Measurements from ENCODE around the gene DNM3. TPM values are rescaled to one million over a fixed set of nuclear protein-coding genes. Genes with fewer than 3 reads are reported as not detected.

The DNM3 gene
- polyA plus RNA-seq, 1 donor (not counting 4 experiments of a cell fraction or from before 2014, with no cell fraction given), result 2.0 TPM

DNA sequence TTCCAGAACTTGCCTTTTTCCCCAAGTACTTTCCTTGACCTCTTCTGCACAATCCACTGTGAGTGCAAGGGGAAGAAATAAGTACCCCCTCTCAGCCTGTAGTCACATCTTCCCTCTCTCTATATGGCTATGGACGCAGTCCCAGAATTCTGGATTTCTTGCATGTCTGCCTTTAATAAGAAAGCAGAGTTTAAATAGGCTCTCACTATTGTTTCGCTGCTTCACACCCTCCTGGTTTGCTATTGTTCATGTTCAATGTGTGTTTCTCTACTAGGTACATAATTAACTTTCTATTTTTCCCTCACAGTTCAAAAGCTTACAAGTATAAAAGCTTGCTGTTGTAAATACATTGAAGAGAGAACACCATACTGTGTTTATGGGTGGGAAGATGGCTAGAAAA lies 397.7 kb downstream of the DNM3 start:
- Histone ChIP-seq H3K9me3 (ENCODE audit: control insufficient read depth, low read depth, low read length) (no peaks in the 10 kb centered on the region), H3K36me3 (ENCODE audit: control insufficient read depth in 2 of 2, extremely low read depth in 1 of 2, insufficient read depth in 2 of 2, low read length in 2 of 2) (no peaks in the 10 kb centered on the region), H3K9me1 (ENCODE audit: control insufficient read depth, extremely low read depth, insufficient read depth, low read length) (no peaks in the 10 kb centered on the region), H2AFZ (ENCODE audit: control insufficient read depth, low read length) (no peak overlapping the region), H3K4me1 (ENCODE audit: control insufficient read depth, extremely low read depth, insufficient read depth, low read length) (no peaks in the 10 kb centered on the region), H3K79me2 (ENCODE audit: control insufficient read depth, insufficient read depth, low read length) (no peaks in the 10 kb centered on the region), H3K27me3 (ENCODE audit: control insufficient read depth, extremely low read depth, insufficient read depth, low read length) (no peaks in the 10 kb centered on the region), H3K4me3 (ENCODE audit: control insufficient read depth in 2 of 3, extremely low read depth in 1 of 3, insufficient read depth in 2 of 3, low read depth in 1 of 3, low read length in 3 of 3) (no peak overlapping the region), H3K4me2 (ENCODE audit: control insufficient read depth, extremely low read depth, insufficient read depth, low read depth, low read length) (no peak overlapping the region), H3K9ac (ENCODE audit: control insufficient read depth, extremely low read depth, insufficient read depth, low read length) (no peak overlapping the region), H3K27ac (ENCODE audit: control insufficient read depth, insufficient read depth, low read length) (no peak overlapping the region), H4K20me1 (ENCODE audit: control insufficient read depth, extremely low read depth, insufficient read depth, low read length) (no peaks in the 10 kb centered on the region)
- TF ChIP-seq EZH2 (IDR thresholded peaks at IDR 0.05; ENCODE audit: low read length), result no peak
- no peak for TF ChIP-seq CTCF (optimal IDR thresholded peaks at IDR 0.05 in 1 of 3, IDR thresholded peaks at IDR 0.05 in 1 of 3, conservative IDR thresholded peaks at IDR 0.05 in 1 of 3; ENCODE audit: extremely low read depth in 1 of 3, insufficient read depth in 2 of 3, low read length in 3 of 3)
- FAIRE-seq (no peak), DNase-seq (ENCODE audit: low read depth, low spot score) (no peak)
- dilution Hi-C loops (cut with MboI; ENCODE audit: extremely low pct_ligation_motif_present, low sequenced_read_pairs), result no loop called here

DNA sequence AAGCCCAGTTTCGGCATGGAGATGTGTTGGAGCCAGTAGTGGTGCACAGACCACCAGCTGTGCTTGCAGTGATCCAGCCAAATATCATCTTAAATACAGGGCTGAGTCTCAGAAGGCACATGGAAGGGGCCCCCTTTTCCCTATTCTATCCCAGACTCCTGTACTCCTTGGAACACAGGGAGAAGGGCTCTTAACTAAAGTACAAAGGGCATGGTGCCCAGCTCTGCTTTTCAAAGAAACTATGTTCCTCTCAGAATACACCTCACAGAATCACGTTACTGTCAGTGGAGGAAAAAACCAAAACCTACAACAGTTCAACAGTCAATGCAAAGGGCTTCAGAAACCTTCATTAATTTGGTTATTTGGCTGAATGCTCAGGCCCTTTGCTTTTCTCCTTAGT lies 398.6 kb downstream of the DNM3 start:
- H3K9me3 ChIP-seq (ENCODE audit: control insufficient read depth, low read depth, low read length), result no peaks in the 10 kb centered on the region
- H3K27ac ChIP-seq (ENCODE audit: control insufficient read depth, insufficient read depth, low read length), result no peak overlapping the region
- H3K4me1 ChIP-seq (ENCODE audit: control insufficient read depth, extremely low read depth, insufficient read depth, low read length), result no peaks in the 10 kb centered on the region
- FAIRE-seq (no peak), DNase-seq (ENCODE audit: low read depth, low spot score) (no peak)
- no peaks in the 10 kb centered on the region for H4K20me1 ChIP-seq (ENCODE audit: control insufficient read depth, extremely low read depth, insufficient read depth, low read length)
- H3K36me3 ChIP-seq (ENCODE audit: control insufficient read depth in 2 of 2, extremely low read depth in 1 of 2, insufficient read depth in 2 of 2, low read length in 2 of 2), result no peaks in the 10 kb centered on the region
- H2AFZ ChIP-seq (ENCODE audit: control insufficient read depth, low read length), result no peak overlapping the region
- H3K79me2 ChIP-seq (ENCODE audit: control insufficient read depth, insufficient read depth, low read length), result no peaks in the 10 kb centered on the region
- H3K27me3 ChIP-seq (ENCODE audit: control insufficient read depth, extremely low read depth, insufficient read depth, low read length), result no peaks in the 10 kb centered on the region
- TF ChIP-seq CTCF (optimal IDR thresholded peaks at IDR 0.05 in 1 of 3, IDR thresholded peaks at IDR 0.05 in 1 of 3, conservative IDR thresholded peaks at IDR 0.05 in 1 of 3; ENCODE audit: extremely low read depth in 1 of 3, insufficient read depth in 2 of 3, low read length in 3 of 3) (no peak), EZH2 (IDR thresholded peaks at IDR 0.05; ENCODE audit: low read length) (no peak)
- H3K4me2 ChIP-seq (ENCODE audit: control insufficient read depth, extremely low read depth, insufficient read depth, low read depth, low read length), result no peak overlapping the region
- dilution Hi-C loops (cut with MboI; ENCODE audit: extremely low pct_ligation_motif_present, low sequenced_read_pairs), result no loop called here
- H3K4me3 ChIP-seq (ENCODE audit: control insufficient read depth in 2 of 3, extremely low read depth in 1 of 3, insufficient read depth in 2 of 3, low read depth in 1 of 3, low read length in 3 of 3), result no peak overlapping the region
- H3K9me1 ChIP-seq (ENCODE audit: control insufficient read depth, extremely low read depth, insufficient read depth, low read length), result no peaks in the 10 kb centered on the region
- H3K9ac ChIP-seq (ENCODE audit: control insufficient read depth, extremely low read depth, insufficient read depth, low read length), result no peak overlapping the region
